NCI-H146 treated with DMSO at 0.1 percent for 48 hours (cell line): ENCODE results near the gene MYOZ1.
"Not testable (repeated sequence)": the region's sequence is repeated elsewhere in the genome, so short reads cannot be mapped to it uniquely, and the experiment has no call there.

ENCODE experiments used
- DNase-seq: peaks from one replicate; lab custom pipeline; 2025; ENCODE audit not compliant: unreplicated experiment; lab: John Stamatoyannopoulos, UW

MYOZ1 gene

DNA sequence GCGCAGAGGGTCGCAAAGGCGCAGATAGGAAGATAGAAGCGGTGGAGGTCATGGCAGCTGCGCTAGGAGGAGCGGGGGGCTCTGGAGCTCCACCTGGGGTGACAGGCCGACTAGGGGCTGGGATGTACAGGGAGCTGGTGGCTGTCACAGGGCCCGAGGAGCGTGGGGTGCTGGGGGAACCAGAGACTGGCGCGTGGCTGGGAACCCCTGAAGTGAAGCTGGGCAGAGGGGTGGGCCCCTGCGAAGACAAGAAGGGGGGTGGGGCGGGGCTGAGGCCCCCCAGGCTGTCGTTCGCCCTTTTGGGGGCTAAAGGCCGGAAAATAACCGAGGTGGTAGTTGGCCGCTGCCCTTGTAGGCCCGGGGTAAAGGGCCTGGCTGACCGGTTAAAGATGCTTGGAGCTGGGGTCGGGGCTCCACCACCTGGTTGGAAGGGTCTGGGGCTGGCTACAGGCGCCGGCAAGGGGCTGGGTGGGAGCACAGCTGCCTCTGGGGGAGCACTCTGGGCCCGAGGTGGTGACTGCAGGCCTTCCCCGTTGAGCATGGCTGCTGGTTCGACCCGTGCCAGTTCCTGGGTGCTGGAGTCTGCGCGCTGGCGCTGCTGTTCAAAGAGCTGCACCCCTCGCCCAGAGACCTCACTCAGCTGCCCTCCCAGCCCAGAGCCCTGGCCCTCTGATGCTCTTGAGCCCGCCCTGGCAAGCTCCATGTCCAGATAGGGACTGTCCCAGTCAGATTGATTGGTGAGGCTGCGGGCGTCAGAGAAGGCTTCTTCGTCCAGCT lies 6.8 kb upstream of the MYOZ1 start:
- DNase-seq: no peak

DNA sequence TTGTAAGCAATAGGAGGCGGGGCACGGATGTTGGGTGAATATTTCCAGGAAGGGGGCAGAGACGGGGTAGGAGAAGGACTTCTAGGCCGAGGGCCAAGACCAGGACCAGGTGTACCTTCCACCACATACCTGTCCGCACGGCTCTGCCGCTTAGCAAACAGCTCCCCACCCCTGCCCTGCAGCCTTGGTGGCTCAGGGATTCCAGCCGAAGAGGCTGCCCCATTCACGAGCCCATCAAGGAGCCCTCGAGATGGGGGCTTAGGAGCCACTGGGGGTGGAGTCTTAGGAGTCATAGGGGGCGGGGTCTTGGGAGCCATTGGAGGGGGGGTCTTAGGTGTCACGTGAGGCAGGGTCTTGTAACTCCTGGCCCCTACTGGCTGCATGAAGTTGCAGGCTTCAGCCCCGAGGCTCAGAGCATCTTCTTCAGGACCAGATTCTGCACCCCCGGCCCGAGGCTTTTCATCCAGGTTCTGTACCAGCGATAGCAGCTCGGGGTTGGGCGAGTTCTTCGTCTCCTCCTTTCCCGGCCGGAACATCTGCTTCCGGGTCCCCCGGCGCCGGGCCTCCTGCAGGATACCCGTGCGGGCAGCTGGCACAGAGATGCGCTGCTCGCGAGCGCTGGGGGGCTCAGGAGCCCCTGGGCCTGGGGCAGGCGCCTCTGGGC lies 6.1 kb upstream of the MYOZ1 start:
- peak; percentile 58 for DNase-seq

DNA sequence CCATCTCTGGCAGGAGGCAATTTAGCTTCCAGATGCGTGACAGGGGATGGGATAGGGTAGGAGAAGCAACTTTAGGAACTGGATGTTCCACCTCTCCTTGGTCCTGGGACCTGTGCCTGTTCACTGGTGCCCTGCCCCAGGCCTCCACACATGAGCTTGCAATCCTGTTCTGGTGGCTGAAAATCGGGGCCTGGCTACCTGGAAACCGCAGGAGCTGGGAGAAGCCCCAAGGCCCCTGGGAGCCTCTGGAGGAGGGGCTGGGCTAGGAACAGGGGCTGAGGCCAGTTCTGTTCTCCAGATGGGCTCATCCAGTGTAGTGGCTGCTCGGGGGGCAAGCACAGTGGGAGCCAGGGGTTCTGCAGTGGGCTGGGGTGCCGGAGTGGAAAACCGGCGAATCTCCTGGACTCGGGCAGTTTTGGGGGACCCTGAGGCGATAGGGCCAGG lies 5.3 kb upstream of the MYOZ1 start:
- no peak for DNase-seq

DNA sequence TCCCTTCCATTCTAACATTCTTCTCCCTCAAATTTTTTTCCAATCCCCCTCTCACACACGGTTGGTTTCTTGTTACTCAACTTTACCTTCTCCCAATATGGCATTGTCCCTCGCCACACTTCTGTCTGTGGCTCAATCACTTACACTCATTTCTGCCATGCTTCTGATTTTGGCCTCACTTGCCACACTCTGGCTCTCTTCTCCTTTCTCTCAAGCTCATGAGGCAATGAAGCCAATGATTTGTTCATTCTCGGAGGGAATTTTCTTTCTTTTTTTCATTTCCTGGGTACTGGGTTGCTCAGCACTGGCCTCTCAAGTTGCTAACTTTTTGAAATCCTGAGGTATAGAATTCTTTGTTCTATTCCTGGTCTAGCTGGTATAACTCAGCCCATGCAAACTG lies 4.0 kb upstream of the MYOZ1 start:
- no peak for DNase-seq

DNA sequence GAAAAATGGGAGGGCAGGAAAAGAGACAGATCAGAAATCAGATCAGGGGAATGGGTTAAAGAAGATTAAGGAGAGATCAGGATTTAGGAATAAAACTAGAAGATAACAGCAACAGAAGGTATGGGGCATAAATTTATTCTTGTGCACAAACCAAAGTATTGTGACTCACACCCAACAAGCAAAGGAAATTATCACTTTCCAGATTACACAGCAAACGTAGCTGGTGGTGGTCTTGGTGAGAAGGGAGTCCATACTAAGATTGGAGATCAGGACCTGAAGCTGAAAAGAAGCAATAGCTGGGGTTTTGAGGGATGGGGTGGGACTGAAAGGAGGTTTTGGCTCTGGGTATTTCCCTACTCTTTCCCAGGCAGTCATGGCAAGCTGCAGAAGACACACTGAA lies 3.5 kb upstream of the MYOZ1 start:
- DNase-seq: no peak

DNA sequence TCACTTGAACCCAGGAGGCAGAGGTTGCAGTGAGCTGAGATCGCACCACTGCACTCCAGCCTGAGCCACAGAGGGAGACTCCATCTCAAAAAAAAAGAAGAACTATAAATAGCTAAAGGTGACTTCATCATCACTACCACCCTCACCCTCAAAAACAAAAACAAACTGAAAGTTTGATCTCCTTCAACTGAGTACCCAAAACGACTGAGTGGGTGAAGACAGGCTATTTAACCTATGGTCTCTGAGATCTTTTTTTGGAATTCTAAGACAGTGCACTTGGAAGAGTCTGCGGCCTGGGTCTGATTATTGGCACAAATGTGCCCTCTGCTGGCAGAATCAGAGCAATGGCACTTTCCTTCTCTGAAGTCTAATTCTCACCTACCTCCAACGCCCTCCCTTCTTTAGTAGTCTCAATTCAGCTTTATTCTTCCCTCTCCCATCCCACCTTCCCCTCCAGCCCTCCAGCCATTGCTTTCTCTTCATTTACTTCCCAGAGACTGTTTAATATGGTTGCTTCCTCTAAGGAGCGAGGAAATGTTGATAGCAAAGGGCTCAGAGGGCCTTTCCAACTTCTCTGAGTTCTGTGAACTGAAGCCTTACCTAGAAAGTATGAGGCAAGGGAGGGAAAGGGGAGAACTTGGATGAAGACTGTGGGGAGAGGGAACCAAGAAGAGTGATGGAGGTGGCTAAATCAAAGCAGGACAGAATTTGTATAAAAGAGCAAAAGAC lies 2.9 kb upstream of the MYOZ1 start:
- DNase-seq: peak; percentile 56

DNA sequence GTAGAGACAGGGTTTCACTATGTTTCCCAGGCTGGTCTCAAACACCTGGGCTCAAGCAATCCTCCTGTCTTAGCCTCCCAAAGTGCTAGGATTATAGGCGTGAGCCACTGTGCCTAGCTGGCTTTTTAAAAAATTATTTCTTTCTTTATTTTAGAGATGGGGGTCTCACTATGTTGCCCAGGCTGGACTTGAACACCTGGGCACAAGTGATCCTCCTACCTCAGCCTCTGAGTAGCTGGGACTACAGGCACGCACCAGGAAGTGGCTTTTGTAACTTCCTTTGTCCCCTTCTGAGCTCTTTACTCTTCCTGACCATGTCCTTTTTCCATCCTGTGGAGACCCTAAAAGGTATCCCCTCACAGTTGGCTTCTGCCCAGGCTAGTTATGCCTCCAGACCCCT lies 2.1 kb upstream of the MYOZ1 start:
- DNase-seq: no peak

DNA sequence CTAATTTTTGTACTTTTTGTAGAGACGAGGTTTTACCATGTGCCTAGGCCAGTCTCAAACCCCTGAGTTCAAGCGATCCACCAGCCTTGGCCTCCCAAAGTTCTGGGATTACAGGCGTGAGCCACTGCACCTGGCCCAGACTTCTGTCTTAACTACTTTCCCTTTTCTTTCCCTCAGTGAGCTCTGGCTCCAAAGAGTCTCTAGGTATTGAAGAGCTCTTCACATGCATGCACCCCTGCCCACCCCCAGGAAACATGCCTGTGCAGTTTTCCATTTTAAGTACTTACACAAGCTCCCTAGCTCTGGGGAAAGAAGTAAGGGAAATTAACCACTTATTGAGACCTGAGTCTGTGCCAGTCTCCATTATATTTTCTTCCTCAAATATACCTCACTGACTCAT lies 2.0 kb downstream of the MYOZ1 start:
- no peak for DNase-seq

DNA sequence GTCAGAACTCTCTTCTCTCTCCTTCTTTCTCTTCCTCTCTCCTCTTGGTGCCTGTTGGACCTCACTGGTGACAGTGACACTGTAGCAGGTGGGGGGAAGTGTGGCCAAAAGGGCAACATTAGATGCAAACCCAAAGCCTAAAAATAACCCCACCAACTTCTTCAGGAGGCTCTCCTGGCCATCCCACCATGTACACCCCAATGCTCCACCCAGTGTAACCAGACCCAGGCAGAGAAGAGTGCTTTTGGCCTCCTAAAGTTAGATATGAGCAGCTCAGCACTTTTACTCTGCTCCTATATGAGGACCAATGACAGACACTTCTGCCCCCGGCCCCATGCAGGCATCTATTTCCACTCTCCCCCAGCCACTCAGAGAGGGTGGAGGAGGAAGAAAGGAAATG lies 5.5 kb downstream of the MYOZ1 start:
- DNase-seq: no peak

DNA sequence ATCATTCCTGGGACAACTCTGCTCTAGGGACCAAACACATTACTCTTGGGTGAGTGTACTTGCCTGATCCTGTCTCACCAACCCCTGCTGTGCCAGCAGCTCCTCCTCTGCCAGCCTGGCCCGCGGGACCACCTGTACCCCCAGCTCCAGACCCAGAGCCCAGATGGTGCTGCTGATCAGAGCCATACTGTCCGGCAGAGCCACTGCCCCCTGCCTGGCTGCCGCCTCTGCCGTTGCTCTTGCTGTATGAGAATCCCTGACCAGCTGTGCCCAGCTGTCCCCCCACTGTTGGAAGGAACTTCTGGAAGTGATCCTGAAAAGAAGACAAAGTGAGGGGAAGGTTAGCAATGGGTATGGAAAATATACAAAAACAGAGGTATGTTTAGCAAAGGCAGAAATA lies 6.9 kb downstream of the MYOZ1 start:
- no peak for DNase-seq

DNA sequence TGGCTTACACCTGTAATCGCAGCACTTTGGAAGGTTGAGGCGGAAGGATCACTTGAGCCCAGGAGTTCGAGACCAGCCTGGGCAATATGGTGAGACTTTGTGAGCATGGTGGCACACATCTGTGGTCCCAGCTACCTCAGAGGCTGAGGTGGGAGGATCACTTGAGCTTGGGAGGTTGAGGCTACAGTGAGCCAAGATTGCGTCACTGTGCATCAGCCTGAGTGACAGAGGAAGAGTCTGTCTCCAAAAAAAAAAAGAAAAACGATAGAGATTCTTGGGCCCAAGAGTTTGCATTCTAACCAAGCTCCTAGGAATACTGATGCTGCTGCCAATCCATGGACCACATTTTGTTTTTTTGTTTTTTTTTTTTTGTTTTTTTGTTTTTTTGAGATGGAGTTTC lies 12.1 kb downstream of the MYOZ1 start:
- DNase-seq: no peak

DNA sequence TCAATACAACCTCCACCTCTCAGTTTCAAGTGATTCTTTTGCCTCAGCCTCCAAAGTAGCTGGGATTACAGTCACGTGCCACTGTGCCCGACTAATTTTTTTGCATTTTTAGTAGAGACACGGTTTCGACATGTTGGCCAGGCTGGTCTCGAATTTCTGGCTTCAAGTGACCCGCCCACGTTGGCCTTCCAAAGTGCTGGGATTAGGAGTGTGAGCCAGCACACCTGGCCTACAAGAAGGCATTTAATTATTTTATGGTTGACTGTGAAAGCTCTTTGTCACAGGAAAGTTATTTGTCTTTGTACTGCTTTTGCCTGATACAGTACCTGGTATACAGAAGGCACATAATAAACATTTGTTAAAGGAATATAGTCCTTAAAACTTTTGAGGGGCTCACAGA lies 12.9 kb downstream of the MYOZ1 start:
- DNase-seq: no peak

DNA sequence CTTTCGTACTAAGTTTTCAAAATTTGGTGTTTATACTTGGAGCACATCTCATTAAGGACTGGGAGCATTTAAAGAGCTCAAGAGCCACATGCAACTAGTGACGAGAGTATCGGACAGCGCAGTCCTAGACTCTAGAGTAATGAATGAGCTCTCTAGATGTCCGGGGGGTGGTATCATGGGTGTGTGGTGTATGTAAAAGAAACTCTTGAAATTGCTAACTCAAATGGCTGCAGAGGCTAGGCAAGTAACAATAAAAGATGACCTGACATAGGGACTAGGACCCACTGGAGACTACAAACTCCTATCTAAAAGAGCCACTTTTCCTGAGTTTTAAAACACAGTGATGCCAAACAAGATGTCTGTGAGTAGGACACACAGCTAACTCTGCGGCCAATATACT lies 14.0 kb downstream of the MYOZ1 start:
- DNase-seq: no peak

DNA sequence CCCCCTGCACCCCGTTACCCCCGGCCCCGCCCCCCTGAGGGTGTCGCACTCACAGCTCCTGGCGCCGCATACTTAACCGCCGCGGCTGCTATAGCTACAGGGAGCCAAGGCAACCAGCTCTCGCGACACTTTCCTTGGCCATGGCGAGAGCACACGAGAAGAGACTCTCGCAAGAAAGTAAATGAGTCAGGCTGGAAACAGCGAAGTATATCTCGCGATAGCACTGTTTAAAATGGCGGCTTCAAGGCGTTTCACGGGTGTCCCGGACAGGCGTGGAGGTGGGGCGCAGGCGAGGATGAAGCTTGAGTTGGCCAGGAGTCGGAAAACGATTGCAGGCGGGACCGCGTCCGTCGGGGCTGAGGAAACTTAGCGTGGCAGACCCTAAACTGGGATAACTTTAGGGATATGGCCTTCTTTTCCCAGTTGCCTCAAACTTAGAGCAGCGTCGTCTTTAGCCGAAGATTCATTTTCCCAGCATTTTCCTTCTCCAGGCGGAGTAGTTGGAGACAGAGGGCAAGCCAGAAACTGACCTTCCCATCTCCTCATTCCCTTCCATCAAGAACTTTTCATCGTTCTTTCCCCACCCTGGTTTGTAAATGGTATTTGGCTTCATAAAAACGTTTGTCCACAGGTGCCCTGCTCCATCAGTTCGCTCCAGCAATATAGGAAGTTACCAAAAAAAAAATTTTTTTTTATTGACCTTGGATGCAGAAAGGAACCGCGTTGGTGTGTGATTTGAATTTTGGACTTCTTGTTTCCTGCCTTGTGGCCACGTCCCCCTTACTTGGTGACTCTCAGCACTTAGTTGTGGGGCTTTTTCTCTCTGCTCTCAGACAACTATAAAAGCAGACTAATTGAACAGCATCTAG lies 15.2 kb downstream of the MYOZ1 start:
- peak; percentile 91 for DNase-seq

DNA sequence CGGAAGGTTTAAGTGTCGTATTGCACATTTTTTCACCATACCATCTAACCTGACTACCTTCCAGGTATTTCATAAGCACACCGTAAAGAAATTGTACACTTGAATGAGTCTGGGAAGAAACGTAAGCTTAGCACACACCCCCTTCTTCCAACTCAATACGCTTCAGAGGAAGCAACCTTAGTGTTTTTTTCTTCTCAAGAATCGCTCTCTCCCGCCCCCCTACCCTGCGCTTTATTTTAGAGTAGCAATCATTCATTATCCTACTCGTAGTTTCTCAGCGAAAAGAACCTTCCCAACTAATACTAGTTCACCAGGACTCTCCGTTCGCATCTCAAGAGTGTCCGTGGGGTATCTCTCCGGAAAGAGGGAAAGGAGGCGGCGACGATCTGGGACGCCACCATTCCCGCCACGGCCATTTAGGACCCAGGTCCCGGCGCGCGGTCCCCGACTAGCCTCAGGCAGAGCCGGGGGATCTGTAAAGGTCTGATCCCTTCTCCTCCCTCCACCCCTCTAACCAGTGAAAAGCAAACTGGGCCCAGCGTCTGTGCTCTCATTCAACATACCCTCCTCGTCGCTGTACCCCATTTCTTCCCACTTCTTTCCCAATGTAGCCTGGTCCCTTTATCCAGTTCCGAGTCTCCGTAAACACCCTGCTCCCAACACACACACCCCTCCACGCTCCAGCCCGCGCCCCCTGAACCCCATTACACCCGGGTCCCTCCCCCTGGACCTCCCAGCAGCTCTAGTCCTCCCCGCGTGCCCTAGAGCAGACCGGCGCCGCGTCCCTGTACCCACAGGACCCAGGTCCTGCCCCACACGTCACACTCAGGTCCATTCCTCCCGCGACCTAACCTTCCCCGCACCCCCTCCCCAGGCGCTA lies 16.0 kb downstream of the MYOZ1 start:
- peak; percentile 47 for DNase-seq

DNA sequence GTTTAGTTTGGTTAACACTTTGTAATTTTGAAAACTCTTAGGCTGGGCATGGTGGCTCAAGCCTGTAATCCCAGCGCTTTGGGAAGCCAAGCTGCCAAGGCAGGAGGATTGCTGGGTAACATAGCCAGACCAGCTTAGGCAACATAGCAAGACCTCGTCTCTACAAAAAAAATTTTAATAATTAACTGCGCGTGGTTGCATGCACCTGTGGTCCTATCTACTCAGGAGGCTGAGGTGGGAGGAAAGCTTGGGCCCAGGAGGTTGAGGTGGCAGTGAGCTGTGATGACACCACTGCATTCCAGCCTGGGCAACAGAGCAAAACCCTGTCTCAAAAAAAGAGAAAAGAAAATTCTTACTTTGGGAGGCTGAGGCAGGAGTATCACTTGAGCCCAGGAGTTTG lies 18.2 kb downstream of the MYOZ1 start:
- no peak for DNase-seq

DNA sequence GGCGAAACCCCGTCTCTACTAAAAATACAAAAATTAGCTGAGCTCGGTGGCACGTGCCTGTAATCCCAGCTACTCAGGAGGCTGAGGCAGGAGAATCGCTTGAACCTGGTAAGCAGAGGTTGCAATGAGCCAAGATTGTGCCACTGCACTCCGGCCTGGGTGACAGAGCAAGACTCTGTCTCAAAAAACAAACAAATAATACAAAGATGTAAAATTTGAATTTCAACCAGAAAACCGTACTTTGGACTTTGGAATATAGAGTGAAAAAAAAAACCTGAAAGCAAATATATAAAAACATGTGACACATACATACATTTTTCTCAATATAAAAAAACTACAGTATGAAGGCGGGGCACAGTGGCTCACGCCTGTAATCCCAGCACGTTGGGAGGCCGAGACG lies 20.3 kb downstream of the MYOZ1 start:
- not testable (repeated sequence) for DNase-seq

DNA sequence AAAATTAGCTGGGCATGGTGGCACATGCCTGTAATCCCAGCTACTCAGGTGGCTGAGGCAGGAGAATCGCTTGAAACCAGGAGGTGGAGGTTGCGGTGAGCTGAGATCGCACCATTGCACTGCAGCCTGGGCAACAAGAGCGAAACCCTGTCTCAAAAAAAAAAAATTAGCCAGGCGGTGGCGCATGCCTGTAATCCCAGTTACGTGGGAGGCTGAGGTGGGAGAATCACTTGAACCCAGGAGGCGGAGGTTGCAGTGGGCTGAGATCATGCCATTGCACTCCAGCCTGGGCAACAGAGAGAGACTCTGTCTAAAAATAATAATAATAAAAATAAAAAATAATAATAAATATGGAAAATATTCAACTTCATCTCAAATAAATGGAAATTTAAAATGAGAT lies 24.1 kb downstream of the MYOZ1 start:
- not testable (repeated sequence) for DNase-seq

DNA sequence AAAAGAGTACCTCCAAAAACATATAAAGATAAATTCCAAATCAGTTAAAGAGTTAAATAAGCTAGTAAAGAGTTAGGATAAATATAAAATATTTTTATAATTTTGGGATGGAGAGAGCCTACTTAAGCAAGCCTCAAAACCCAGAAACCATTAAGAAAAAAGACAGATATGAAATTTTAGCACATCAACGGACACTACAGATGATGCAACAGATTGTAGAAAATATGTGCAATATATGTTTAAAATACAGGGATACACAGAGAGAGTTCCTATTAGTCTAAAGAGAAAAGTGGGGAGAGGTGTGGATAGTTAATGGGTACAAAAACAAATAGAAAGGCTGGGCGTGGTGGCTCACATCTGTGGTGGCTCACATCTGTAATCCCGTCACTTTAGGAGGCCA lies 26.6 kb downstream of the MYOZ1 start:
- no peak for DNase-seq

DNA sequence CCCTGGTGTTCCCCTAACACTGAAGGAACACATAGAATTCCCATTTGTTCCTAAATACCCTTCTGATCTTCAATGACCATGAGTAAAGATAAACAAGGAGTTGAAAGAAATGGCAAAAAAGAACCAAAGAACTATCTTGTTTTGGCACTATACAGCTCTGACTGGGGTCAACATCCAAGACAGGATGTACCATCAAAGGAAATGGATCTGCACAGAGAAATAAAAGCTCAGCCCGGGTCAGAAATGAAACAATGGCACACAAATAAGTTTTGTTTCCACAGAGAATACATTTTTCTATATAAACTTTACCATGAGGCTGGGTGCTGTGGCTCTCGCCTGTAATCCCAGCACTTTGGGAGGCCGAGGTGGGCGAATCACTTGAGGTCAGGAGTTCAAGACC lies 32.2 kb downstream of the MYOZ1 start:
- no peak for DNase-seq
